Stimulated activated naive B cell treated with anti-CD40 and anti-IgM and Interleukin-4, amounts not matched to agents 10 μg/mL and 1 μg/mL and 100 μg/mL, for 72 hours (primary cell): ENCODE data around the gene TYW5.
A peak's percentile ranks its signal among the peaks of the same experiment; 100 is the strongest.
"Not testable (repeated sequence)": the region's sequence is repeated elsewhere in the genome, so short reads cannot be mapped to it uniquely, and the experiment has no call there.

ENCODE experiments used
- ATAC-seq, 2 donors: fragments of 150-1000 bp; cut with Tn5 transposase; replicated peaks; 2 replicates each; pipeline ENCODE4 v1.10.0; 2021; ENCODE audit warnings: moderate library complexity in 1 of 2
- DNase-seq: peaks from one replicate; pipeline ENCODE4 v3.0.0; 2021
- H3K27ac Mint-ChIP-seq: one replicate; pipeline ENCODE4 v1.8.0; 2022; ENCODE audit warnings: mild to moderate bottlenecking, mixed read lengths
- H3K27me3 Mint-ChIP-seq, 2 donors: one replicate each; pipeline ENCODE4 v1.8.0; 2022; ENCODE audit warnings: mixed read lengths in 2 of 2
- H3K36me3 Mint-ChIP-seq, 2 donors: one replicate each; pipeline ENCODE4 v1.8.0; 2022; ENCODE audit warnings: mixed read lengths in 2 of 2, mild to moderate bottlenecking in 1 of 2
- H3K4me1 Mint-ChIP-seq, 2 donors: one replicate each; pipeline ENCODE4 v1.8.0; 2022; ENCODE audit warnings: mixed read lengths in 2 of 2, mild to moderate bottlenecking in 1 of 2
- H3K4me3 Mint-ChIP-seq, 2 donors: one replicate each; pipeline ENCODE4 v1.8.0; 2022; ENCODE audit warnings: mild to moderate bottlenecking in 2 of 2, mixed read lengths in 2 of 2, moderate library complexity in 1 of 2
- H3K9me3 Mint-ChIP-seq, 2 donors: one replicate each; pipeline ENCODE4 v1.8.0; 2022; ENCODE audit warnings: mixed read lengths in 2 of 2, mild to moderate bottlenecking in 1 of 2

The TYW5 gene

DNA sequence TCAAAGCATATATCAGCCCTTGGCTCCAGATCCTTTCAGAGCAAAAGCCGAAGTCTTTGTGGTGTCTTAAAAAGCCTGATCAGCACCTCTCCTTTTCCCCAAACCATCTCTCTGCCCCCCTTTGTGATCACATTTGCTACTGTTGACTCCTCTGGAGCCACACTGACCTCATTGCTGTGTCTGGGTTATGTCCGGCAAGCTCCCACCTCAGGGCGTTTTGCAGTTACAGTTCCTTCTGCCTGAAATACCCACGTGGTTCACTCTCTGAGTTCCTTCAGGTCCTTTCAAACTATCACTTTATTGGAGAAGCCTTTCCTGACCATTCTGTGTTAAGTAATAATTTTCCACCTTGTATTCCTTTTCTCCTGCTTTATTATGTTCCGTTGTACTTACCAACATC lies 32.4 kb downstream of the TYW5 start:
- Mint-ChIP-seq H3K9me3 (no peaks in the 10 kb centered on the region), H3K36me3 (peaks cover 24 to 28% of the 10 kb centered on the region in 2 donors), H3K4me3 (no peak overlapping the region), H3K4me1 (peaks cover 5 to 11% of the 10 kb centered on the region in 2 donors), H3K27ac (no peak overlapping the region), H3K27me3 (no peaks in the 10 kb centered on the region)
- ATAC-seq (no peak), DNase-seq (no peak)

- no peak overlapping the region for H3K4me3 Mint-ChIP-seq
- ATAC-seq, result no peak
These were observed 38.3 kb downstream of the TYW5 start for GRCh38 chr2:199916980-199917379.

GRCh38 chr2:199914372-199914958 lies 40.8 kb downstream of the TYW5 start:
- Mint-ChIP-seq H3K36me3 (peaks cover 37 to 38% of the 10 kb centered on the region in 2 donors), H3K27me3 (no peaks in the 10 kb centered on the region), H3K4me3 (no peak overlapping the region), H3K27ac (no peak overlapping the region), H3K9me3 (peaks cover 0 to 6% of the 10 kb centered on the region in 2 donors), H3K4me1 (peaks cover 15 to 36% of the 10 kb centered on the region in 2 donors)
- DNase-seq (no peak), ATAC-seq (no peak)

More at GRCh38 chr2:199916980-199917379, 38.3 kb downstream of the TYW5 start:
- Mint-ChIP-seq H3K27ac (no peak overlapping the region), H3K36me3 (peaks cover 38 to 39% of the 10 kb centered on the region in 2 donors), H3K27me3 (no peaks in the 10 kb centered on the region), H3K4me1 (peaks cover 9 to 19% of the 10 kb centered on the region in 2 donors), H3K9me3 (peaks cover 0 to 6% of the 10 kb centered on the region in 2 donors)
- no peak for DNase-seq

DNA sequence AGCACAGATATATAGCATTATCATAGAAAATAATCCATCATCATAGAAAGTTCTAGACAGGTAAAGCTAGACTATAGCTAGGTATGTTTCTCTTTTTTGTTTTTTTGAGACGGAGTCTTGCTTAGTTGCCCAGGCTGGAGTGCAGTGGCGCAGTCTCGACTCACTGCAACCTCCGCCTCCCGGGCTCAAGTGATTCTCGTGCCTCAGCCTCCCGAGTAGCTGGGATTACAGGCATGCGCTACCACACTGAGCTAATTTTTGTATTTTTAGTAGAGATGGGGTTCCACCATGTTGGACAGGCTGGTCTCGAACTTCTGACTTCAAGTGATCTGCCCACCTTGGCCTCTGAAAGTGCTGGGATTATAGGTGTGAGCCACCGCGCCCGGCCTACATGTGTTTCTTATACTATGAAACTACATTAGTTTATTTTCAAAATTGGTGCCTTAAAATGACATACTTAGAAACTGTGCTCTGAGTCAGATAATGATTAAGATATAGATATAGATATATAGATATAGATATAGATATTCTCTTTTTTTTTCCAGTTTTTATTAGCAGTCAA lies 42.7 kb downstream of the TYW5 start:
- H3K27ac Mint-ChIP-seq, H3K9me3 Mint-ChIP-seq, H3K27me3 Mint-ChIP-seq, DNase-seq, ATAC-seq: not testable (repeated sequence)
- Mint-ChIP-seq H3K4me1 (peaks cover 15 to 36% of the 10 kb centered on the region in 2 donors), H3K4me3 (peak overlapping the region; percentile 25 to 55), H3K36me3 (peaks cover 30 to 31% of the 10 kb centered on the region in 2 donors)

GRCh38 chr2:199911877-199912161 lies 43.5 kb downstream of the TYW5 start:
- peaks cover 4 to 5% of the 10 kb centered on the region in 2 donors for H3K9me3 Mint-ChIP-seq
- H3K4me1 Mint-ChIP-seq, result peaks cover 18 to 41% of the 10 kb centered on the region in 2 donors
- peaks cover 23 to 26% of the 10 kb centered on the region in 2 donors for H3K36me3 Mint-ChIP-seq
- H3K27me3 Mint-ChIP-seq, result no peaks in the 10 kb centered on the region
- H3K4me3 Mint-ChIP-seq, result peak overlapping the region; percentile 93 to 94
- DNase-seq (no peak), ATAC-seq (no peak)
- H3K27ac Mint-ChIP-seq, result peak overlapping the region; percentile 94

- peaks cover 18 to 43% of the 10 kb centered on the region in 2 donors for H3K4me1 Mint-ChIP-seq
- H3K9me3 Mint-ChIP-seq, result peaks cover 4 to 5% of the 10 kb centered on the region in 2 donors
- peak within 1 kb of the TSS; percentile 94 for H3K27ac Mint-ChIP-seq
- H3K27me3 Mint-ChIP-seq, result no peaks in the 10 kb centered on the region
- H3K4me3 Mint-ChIP-seq, result peak within 1 kb of the TSS; percentile 93 to 94
- DNase-seq, result peak; percentile 93
- peak; percentile 90 to 92 for ATAC-seq
- H3K36me3 Mint-ChIP-seq, result peaks cover 18 to 22% of the 10 kb centered on the region in 2 donors
These were observed 44.0 kb downstream of the TYW5 start, which contains the start of gene C2orf69 for GRCh38 chr2:199911052-199911876. Gene C2orf69, plus strand, starts transcription at chr2:199911293. Its CDS starts 146 bp downstream, at chr2:199911439.

GRCh38 chr2:199910338-199911051 lies 44.8 kb downstream of the TYW5 start:
- no peak for ATAC-seq
- Mint-ChIP-seq H3K4me3 (peak overlapping the region; percentile 93 to 94), H3K4me1 (peaks cover 18 to 43% of the 10 kb centered on the region in 2 donors), H3K9me3 (peaks cover 3 to 5% of the 10 kb centered on the region in 2 donors), H3K36me3 (peaks cover 10 to 15% of the 10 kb centered on the region in 2 donors), H3K27ac (peak overlapping the region; percentile 94), H3K27me3 (no peaks in the 10 kb centered on the region)
- DNase-seq, result no peak

DNA sequence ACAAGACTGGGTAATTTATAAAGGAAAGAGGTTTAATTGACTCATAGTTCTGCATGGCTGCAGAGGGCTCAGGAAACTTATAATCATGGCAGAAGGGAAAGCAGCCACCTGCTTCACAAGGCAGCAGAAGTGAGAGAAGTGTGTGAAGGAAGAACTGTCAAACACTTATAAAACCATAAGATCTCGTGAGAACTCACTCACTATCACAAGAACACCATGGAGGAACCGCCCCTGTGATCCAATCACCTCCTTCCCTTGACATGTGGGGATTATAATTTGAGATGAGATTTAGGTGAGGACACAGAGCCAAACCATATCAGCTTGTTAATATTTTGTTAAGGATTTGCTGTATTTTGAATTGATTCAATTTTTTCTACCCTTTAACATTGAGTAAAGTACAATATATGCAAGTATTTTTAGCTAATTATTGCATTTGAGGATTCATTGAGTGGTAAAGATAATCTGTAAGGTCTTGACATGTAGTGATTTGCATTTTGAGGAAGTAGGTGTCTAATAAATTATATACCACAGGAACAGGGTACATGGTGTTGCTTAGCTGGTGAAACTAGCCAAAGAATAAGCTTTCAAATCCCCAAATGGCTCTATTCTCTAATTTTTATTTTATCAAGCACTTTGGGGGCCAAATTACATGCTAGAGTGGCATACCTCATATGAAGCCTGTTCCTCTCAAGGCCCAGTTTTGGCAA lies 48.1 kb downstream of the TYW5 start:
- ATAC-seq (no peak), DNase-seq (no peak)
- Mint-ChIP-seq H3K4me1 (peaks cover 9 to 26% of the 10 kb centered on the region in 2 donors), H3K27ac (no peak overlapping the region), H3K9me3 (peaks cover 3 to 5% of the 10 kb centered on the region in 2 donors), H3K36me3 (peaks cover 5 to 11% of the 10 kb centered on the region in 2 donors), H3K4me3 (no peak overlapping the region), H3K27me3 (no peaks in the 10 kb centered on the region)

DNA sequence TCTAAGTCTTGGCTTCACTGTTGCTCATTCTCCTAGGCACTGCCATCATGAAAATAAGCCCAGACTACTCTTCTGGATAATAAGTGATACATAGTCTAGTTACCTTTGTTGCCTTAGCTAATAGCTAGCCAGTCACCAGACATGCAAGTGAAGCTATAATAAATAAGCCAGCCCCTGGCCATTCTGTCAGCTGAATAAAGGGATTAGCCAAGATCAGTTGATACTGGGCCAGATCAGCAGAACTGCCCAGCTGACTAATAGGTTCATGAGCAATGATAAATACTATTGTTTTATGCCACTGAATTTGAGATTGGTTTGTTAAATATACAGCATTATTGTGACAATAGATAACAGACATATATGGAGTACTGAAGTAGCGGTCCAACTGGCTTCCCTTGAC lies 52.2 kb downstream of the TYW5 start:
- Mint-ChIP-seq H3K4me3 (no peak overlapping the region), H3K9me3 (peaks cover 3 to 5% of the 10 kb centered on the region in 2 donors), H3K4me1 (peaks cover 3 to 7% of the 10 kb centered on the region in 2 donors), H3K36me3 (peaks cover 4 to 9% of the 10 kb centered on the region in 2 donors), H3K27me3 (no peaks in the 10 kb centered on the region), H3K27ac (no peak overlapping the region)
- ATAC-seq, result no peak
- no peak for DNase-seq

DNA sequence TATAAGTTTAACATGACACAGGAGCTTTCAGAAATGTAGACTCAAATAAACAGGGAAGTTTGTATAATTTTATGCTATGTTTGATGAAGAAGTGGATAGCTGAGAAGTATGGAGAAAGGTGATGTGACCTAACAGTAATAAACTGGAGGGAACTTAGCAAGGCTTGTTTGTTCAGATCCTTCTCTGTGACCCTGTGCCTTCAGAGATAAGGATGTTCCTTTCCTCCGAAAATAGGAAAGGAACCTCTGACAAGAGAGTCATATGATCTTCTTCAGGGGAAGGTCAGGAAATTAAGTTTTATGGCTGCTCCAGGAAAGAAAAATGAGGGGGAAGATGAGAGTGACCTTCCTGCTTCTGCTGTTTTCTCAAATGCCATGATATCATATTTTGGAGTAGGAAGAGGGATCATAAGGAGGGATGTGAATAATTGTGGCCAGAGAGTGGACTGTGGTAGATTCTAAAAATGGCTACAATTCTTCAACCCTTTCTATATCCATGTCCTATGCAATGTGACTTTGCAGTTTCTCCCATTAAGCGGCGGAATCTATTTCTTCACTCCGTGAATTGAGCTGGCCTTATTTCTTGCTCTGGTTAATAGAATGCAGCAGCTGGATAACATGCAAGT lies 52.7 kb downstream of the TYW5 start:
- no peaks in the 10 kb centered on the region for H3K27me3 Mint-ChIP-seq
- peaks cover 3 to 5% of the 10 kb centered on the region in 2 donors for H3K9me3 Mint-ChIP-seq
- no peak overlapping the region for H3K27ac Mint-ChIP-seq

DNA sequence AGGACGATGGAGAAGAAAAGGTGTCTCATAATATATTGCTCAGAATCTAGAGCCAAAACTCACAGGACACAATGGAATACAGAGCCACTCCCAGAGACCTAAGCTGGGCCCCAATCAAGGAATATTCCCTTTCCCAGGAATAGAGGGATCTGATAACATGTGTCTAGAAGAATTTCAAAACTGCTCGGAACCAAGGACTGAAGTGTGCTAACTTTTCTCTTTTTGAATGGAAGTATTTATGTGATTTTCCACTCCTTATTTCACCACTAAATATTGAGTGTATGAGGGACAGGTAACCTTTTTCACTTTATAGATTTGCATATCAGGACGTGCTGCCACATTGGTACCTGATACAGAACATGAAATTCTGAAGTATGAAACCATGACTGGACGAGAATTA lies 53.3 kb downstream of the TYW5 start:
- no peaks in the 10 kb centered on the region for H3K27me3 Mint-ChIP-seq
- no peak overlapping the region for H3K4me3 Mint-ChIP-seq
- peaks cover 2 to 3% of the 10 kb centered on the region in 2 donors for H3K4me1 Mint-ChIP-seq
- DNase-seq (no peak), ATAC-seq (no peak)
- H3K27ac Mint-ChIP-seq, result no peak overlapping the region
- peaks cover 3 to 7% of the 10 kb centered on the region in 2 donors for H3K36me3 Mint-ChIP-seq
- peaks cover 2% of the 10 kb centered on the region in 2 donors for H3K9me3 Mint-ChIP-seq

More for the DNA sequence above, 52.7 kb downstream of the TYW5 start:
- H3K36me3 Mint-ChIP-seq, result peaks cover 3 to 9% of the 10 kb centered on the region in 2 donors
- DNase-seq (no peak), ATAC-seq (no peak)
- no peak overlapping the region for H3K4me3 Mint-ChIP-seq
- H3K4me1 Mint-ChIP-seq, result peaks cover 3 to 7% of the 10 kb centered on the region in 2 donors

- no peak for ATAC-seq
- no peak overlapping the region for H3K27ac Mint-ChIP-seq
- peaks cover 0 to 2% of the 10 kb centered on the region in 2 donors for H3K9me3 Mint-ChIP-seq
- peaks cover 0 to 4% of the 10 kb centered on the region in 2 donors for H3K36me3 Mint-ChIP-seq
- no peak for DNase-seq
- H3K4me3 Mint-ChIP-seq, result no peak overlapping the region
- H3K4me1 Mint-ChIP-seq, result no peaks in the 10 kb centered on the region
- H3K27me3 Mint-ChIP-seq, result no peaks in the 10 kb centered on the region
These were observed 58.7 kb downstream of the TYW5 start for GRCh38 chr2:199896617-199897016.

DNA sequence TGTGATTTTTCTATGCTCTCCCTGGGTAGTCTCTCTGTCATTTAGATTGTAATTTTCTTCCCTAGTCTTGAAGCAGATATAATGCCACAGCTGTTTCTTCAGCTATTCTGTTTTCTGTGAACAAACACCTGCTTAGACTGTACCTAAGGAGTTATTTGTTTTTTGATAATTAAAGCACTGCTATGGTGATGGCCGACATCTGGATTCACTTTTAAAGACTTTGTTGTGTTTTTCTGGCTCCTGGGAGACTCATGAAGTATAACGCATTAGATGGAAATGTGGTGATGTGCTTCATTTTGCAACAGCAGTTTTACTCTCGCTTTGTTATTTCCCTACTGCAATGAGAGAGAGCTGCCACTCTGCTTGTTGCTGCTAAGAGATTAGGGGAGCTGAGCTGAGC lies 59.9 kb downstream of the TYW5 start:
- no peak overlapping the region for H3K4me3 Mint-ChIP-seq
- peaks cover 0 to 2% of the 10 kb centered on the region in 2 donors for H3K9me3 Mint-ChIP-seq
- no peak for DNase-seq
- no peaks in the 10 kb centered on the region for H3K27me3 Mint-ChIP-seq
- no peaks in the 10 kb centered on the region for H3K4me1 Mint-ChIP-seq
- no peak overlapping the region for H3K27ac Mint-ChIP-seq
- ATAC-seq, result no peak
- H3K36me3 Mint-ChIP-seq, result peaks cover 0 to 4% of the 10 kb centered on the region in 2 donors
